ENCODE measurements around the gene MSANTD7.

The MSANTD7 gene

DNA sequence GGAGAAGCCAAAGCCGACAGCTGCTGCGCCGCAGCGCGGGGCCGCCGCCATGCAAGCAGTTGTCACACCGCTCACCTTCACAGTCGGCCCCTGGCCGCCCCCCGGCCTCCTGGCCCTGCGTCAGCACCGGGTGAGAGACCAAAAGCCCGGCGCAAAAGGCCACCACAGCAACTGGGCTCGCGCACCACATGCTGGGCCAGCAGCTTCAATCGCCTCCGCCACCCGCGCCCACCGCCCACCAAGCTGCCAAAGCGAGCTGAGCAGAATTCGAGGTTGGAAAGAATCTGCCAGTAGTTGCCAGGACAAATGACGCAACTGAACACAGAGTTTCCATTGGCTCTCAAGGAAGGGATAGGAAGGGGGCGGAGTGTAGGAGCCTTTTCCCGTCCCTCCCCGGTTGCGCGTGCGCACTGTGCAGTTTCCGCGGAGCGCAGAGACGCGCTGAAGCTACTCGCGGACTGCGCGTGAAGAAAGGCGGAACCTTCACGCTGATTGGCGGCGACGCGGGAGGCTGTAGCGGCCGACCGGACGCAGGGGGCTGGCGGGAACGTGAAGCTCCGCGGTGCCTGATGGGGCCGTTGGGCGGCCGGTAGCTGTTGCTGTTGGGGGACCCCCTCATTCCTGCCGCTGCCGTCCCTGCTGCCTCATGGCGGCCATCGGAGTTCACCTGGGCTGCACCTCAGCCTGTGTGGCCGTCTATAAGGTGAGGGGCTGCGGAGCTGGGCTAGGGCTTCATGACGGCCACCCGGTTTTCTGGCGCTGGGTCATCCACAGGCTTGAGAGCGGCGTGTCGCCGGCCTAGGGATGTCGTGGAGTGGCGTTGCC, at the start of gene MSANTD7, which contains the start of the genes CDNF and HSPA14 (continued):
- TF ChIP-seq, protein P1, sequence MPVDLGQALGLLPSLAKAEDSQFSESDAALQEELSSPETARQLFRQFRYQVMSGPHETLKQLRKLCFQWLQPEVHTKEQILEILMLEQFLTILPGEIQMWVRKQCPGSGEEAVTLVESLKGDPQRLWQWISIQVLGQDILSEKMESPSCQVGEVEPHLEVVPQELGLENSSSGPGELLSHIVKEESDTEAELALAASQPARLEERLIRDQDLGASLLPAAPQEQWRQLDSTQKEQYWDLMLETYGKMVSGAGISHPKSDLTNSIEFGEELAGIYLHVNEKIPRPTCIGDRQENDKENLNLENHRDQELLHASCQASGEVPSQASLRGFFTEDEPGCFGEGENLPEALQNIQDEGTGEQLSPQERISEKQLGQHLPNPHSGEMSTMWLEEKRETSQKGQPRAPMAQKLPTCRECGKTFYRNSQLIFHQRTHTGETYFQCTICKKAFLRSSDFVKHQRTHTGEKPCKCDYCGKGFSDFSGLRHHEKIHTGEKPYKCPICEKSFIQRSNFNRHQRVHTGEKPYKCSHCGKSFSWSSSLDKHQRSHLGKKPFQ (tag by site-specific recombination; IDR thresholded peaks at IDR 0.05) = 0 out of 2 replicates have a peak, but pooled peaks have one; percentile 17
- TF ChIP-seq ZNF558 (tag by site-specific recombination; IDR thresholded peaks at IDR 0.05) (no peak; the same call in 1 of the 2 replicates), ZNF404 (tag by site-specific recombination; IDR thresholded peaks at IDR 0.05) (no peak), KLF16 (tag by site-specific recombination; IDR thresholded peaks at IDR 0.05) (peak; percentile 62), SCRT2 (tag by site-specific recombination; IDR thresholded peaks at IDR 0.05) (peak; percentile 91), GLI2 (tag by site-specific recombination; IDR thresholded peaks at IDR 0.05; ENCODE audit: borderline replicate concordance, low read depth) (no peak), SP2 (tag by site-specific recombination; IDR thresholded peaks at IDR 0.05) (peak; percentile 98), ZNF610 (tag by site-specific recombination; IDR thresholded peaks at IDR 0.05; ENCODE audit: borderline replicate concordance) (0 out of 2 replicates have a peak, but pooled peaks have one; percentile 51), ZNF366 (tag by site-specific recombination; conservative IDR thresholded peaks at IDR 0.05) (no peak), INSM2 (tag by site-specific recombination; IDR thresholded peaks at IDR 0.05) (peak; percentile 30; the same call in 1 of the 2 replicates), HOXC10 (CRISPR knock-in tag; IDR thresholded peaks at IDR 0.05) (0 out of 2 replicates have a peak, but pooled peaks have one; percentile 35), ZNF777 (tag by site-specific recombination; IDR thresholded peaks at IDR 0.05; ENCODE audit: borderline replicate concordance) (no peak), OVOL3 (tag by site-specific recombination; IDR thresholded peaks at IDR 0.05) (peak; percentile 25; the same call in 1 of the 2 replicates), ZFP37 (tag by site-specific recombination; IDR thresholded peaks at IDR 0.05) (peak; percentile 77), SP7 (tag by site-specific recombination; IDR thresholded peaks at IDR 0.05) (peak; percentile 40; the same call in 1 of the 2 replicates), ZNF785 (tag by site-specific recombination; IDR thresholded peaks at IDR 0.05) (no peak), PRDM6 (tag by site-specific recombination; IDR thresholded peaks at IDR 0.05) (no peak), EGR2 (tag by site-specific recombination; IDR thresholded peaks at IDR 0.05; ENCODE audit: low read depth) (peak; percentile 97), SCRT1 (tag by site-specific recombination; IDR thresholded peaks at IDR 0.05; ENCODE audit: borderline replicate concordance) (peak; percentile 58; the same call in 1 of the 2 replicates), ZNF157 (tag by site-specific recombination; IDR thresholded peaks at IDR 0.05) (no peak), ZBTB8A (tag by site-specific recombination; IDR thresholded peaks at IDR 0.05) (peak; percentile 48; the same call in 1 of the 2 replicates), KLF1 (tag by site-specific recombination; IDR thresholded peaks at IDR 0.05) (0 out of 2 replicates have a peak, but pooled peaks have one; percentile 7), ZNF660 (tag by site-specific recombination; IDR thresholded peaks at IDR 0.05) (peak; percentile 13; the same call in 1 of the 2 replicates), ZNF24 (tag by site-specific recombination; IDR thresholded peaks at IDR 0.05) (0 out of 2 replicates have a peak, but pooled peaks have one; percentile 17), ZNF776 (tag by site-specific recombination; IDR thresholded peaks at IDR 0.05; ENCODE audit: borderline replicate concordance) (no peak), ZNF843 (tag by site-specific recombination; IDR thresholded peaks at IDR 0.05) (0 out of 2 replicates have a peak, but pooled peaks have one; percentile 20)
- TF ChIP-seq, protein P2, sequence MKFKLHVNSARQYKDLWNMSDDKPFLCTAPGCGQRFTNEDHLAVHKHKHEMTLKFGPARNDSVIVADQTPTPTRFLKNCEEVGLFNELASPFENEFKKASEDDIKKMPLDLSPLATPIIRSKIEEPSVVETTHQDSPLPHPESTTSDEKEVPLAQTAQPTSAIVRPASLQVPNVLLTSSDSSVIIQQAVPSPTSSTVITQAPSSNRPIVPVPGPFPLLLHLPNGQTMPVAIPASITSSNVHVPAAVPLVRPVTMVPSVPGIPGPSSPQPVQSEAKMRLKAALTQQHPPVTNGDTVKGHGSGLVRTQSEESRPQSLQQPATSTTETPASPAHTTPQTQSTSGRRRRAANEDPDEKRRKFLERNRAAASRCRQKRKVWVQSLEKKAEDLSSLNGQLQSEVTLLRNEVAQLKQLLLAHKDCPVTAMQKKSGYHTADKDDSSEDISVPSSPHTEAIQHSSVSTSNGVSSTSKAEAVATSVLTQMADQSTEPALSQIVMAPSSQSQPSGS (tag by site-specific recombination; IDR thresholded peaks at IDR 0.05; ENCODE audit: low read depth) = peak; percentile 59; the same call in 1 of the 2 replicates
- TF ChIP-seq, protein P3, sequence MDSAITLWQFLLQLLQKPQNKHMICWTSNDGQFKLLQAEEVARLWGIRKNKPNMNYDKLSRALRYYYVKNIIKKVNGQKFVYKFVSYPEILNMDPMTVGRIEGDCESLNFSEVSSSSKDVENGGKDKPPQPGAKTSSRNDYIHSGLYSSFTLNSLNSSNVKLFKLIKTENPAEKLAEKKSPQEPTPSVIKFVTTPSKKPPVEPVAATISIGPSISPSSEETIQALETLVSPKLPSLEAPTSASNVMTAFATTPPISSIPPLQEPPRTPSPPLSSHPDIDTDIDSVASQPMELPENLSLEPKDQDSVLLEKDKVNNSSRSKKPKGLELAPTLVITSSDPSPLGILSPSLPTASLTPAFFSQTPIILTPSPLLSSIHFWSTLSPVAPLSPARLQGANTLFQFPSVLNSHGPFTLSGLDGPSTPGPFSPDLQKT (IDR thresholded peaks at IDR 0.05; ENCODE audit: borderline replicate concordance, low read depth, low read length) = no peak
- TF ChIP-seq, protein P4, sequence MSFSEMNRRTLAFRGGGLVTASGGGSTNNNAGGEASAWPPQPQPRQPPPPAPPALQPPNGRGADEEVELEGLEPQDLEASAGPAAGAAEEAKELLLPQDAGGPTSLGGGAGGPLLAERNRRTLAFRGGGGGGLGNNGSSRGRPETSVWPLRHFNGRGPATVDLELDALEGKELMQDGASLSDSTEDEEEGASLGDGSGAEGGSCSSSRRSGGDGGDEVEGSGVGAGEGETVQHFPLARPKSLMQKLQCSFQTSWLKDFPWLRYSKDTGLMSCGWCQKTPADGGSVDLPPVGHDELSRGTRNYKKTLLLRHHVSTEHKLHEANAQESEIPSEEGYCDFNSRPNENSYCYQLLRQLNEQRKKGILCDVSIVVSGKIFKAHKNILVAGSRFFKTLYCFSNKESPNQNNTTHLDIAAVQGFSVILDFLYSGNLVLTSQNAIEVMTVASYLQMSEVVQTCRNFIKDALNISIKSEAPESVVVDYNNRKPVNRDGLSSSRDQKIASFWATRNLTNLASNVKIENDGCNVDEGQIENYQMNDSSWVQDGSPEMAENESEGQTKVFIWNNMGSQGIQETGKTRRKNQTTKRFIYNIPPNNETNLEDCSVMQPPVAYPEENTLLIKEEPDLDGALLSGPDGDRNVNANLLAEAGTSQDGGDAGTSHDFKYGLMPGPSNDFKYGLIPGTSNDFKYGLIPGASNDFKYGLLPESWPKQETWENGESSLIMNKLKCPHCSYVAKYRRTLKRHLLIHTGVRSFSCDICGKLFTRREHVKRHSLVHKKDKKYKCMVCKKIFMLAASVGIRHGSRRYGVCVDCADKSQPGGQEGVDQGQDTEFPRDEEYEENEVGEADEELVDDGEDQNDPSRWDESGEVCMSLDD (tag by site-specific recombination; IDR thresholded peaks at IDR 0.05) = peak; percentile 74; the same call in 1 of the 2 replicates

Data from HEK293 (cell line).